ENCODE data around the gene ZNF70.

The ZNF70 gene

GRCh38 chr22:23750714-23751440, at the start of gene ZNF70:
Gene ZNF70 (minus strand): TSS chr22:23751112. CDS start chr22:23745140, 5,972 bp downstream.
- no peaks in the 10 kb centered on the region for H3K27me3 ChIP-seq (ENCODE audit: control insufficient read depth in 1 of 2, insufficient read depth in 2 of 2, low read length in 2 of 2)
- no peaks in the 10 kb centered on the region for H3K36me3 ChIP-seq (ENCODE audit: insufficient read depth, low read length)
- no peaks in the 10 kb centered on the region for H3K9me3 ChIP-seq (ENCODE audit: low read length)
- peak within 1 kb of the TSS; percentile 90 to 94 for H3K4me3 ChIP-seq (ENCODE audit: low read depth in 1 of 2, low read length in 2 of 2)
- peak within 1 kb of the TSS; percentile 95 for H3K27ac ChIP-seq (ENCODE audit: low read depth, low read length)
- peak within 1 kb of the TSS; percentile 71 for H3K9ac ChIP-seq (ENCODE audit: low read length)
- peaks cover 10% of the 10 kb centered on the region for H3K4me1 ChIP-seq (ENCODE audit: insufficient read depth, low read length)

GRCh38 chr22:23796461-23796860, 45.5 kb upstream of the ZNF70 start:
- Histone ChIP-seq H3K9ac (ENCODE audit: low read length) (no peak overlapping the region), H3K27ac (ENCODE audit: low read depth, low read length) (no peak overlapping the region), H3K4me3 (ENCODE audit: low read depth in 1 of 2, low read length in 2 of 2) (no peak overlapping the region), H3K9me3 (ENCODE audit: low read length) (no peaks in the 10 kb centered on the region), H3K36me3 (ENCODE audit: insufficient read depth, low read length) (peaks cover 49% of the 10 kb centered on the region), H3K27me3 (ENCODE audit: control insufficient read depth in 1 of 2, insufficient read depth in 2 of 2, low read length in 2 of 2) (no peaks in the 10 kb centered on the region), H3K4me1 (ENCODE audit: insufficient read depth, low read length) (peaks cover 8% of the 10 kb centered on the region)

- Histone ChIP-seq H3K27me3 (ENCODE audit: control insufficient read depth in 1 of 2, insufficient read depth in 2 of 2, low read length in 2 of 2) (no peaks in the 10 kb centered on the region), H3K9ac (ENCODE audit: low read length) (no peak overlapping the region), H3K36me3 (ENCODE audit: insufficient read depth, low read length) (peaks cover 34% of the 10 kb centered on the region), H3K9me3 (ENCODE audit: low read length) (no peaks in the 10 kb centered on the region), H3K27ac (ENCODE audit: low read depth, low read length) (no peak overlapping the region), H3K4me1 (ENCODE audit: insufficient read depth, low read length) (peaks cover 34% of the 10 kb centered on the region), H3K4me3 (ENCODE audit: low read depth in 1 of 2, low read length in 2 of 2) (no peak overlapping the region)
Measured at GRCh38 chr22:23793326-23793725, 42.4 kb upstream of the ZNF70 start.

- Histone ChIP-seq H3K9me3 (ENCODE audit: low read length) (no peaks in the 10 kb centered on the region), H3K27ac (ENCODE audit: low read depth, low read length) (no peak overlapping the region), H3K4me1 (ENCODE audit: insufficient read depth, low read length) (peaks cover 43% of the 10 kb centered on the region), H3K36me3 (ENCODE audit: insufficient read depth, low read length) (peaks cover 34% of the 10 kb centered on the region), H3K9ac (ENCODE audit: low read length) (no peak overlapping the region), H3K4me3 (ENCODE audit: low read depth in 1 of 2, low read length in 2 of 2) (no peak overlapping the region), H3K27me3 (ENCODE audit: control insufficient read depth in 1 of 2, insufficient read depth in 2 of 2, low read length in 2 of 2) (no peaks in the 10 kb centered on the region)
Measured at GRCh38 chr22:23791738-23792645, 41.1 kb upstream of the ZNF70 start.

GRCh38 chr22:23790819-23791737, 40.2 kb upstream of the ZNF70 start:
- peak overlapping the region; percentile 47 for H3K27ac ChIP-seq (ENCODE audit: low read depth, low read length)
- peaks cover 30% of the 10 kb centered on the region for H3K36me3 ChIP-seq (ENCODE audit: insufficient read depth, low read length)
- H3K9ac ChIP-seq (ENCODE audit: low read length): no peak overlapping the region
- peaks cover 48% of the 10 kb centered on the region for H3K4me1 ChIP-seq (ENCODE audit: insufficient read depth, low read length)
- H3K27me3 ChIP-seq (ENCODE audit: control insufficient read depth in 1 of 2, insufficient read depth in 2 of 2, low read length in 2 of 2): no peaks in the 10 kb centered on the region
- no peaks in the 10 kb centered on the region for H3K9me3 ChIP-seq (ENCODE audit: low read length)
- H3K4me3 ChIP-seq (ENCODE audit: low read depth in 1 of 2, low read length in 2 of 2): no peak overlapping the region

GRCh38 chr22:23789638-23790037, 38.7 kb upstream of the ZNF70 start:
- no peak overlapping the region for H3K9ac ChIP-seq (ENCODE audit: low read length)

GRCh38 chr22:23789121-23789520, 38.2 kb upstream of the ZNF70 start:
- H3K36me3 ChIP-seq (ENCODE audit: insufficient read depth, low read length): peaks cover 15% of the 10 kb centered on the region

More at GRCh38 chr22:23789638-23790037, 38.7 kb upstream of the ZNF70 start:
- Histone ChIP-seq H3K36me3 (ENCODE audit: insufficient read depth, low read length) (peaks cover 20% of the 10 kb centered on the region), H3K4me1 (ENCODE audit: insufficient read depth, low read length) (peaks cover 49% of the 10 kb centered on the region), H3K27ac (ENCODE audit: low read depth, low read length) (no peak overlapping the region), H3K27me3 (ENCODE audit: control insufficient read depth in 1 of 2, insufficient read depth in 2 of 2, low read length in 2 of 2) (no peaks in the 10 kb centered on the region), H3K4me3 (ENCODE audit: low read depth in 1 of 2, low read length in 2 of 2) (no peak overlapping the region), H3K9me3 (ENCODE audit: low read length) (no peaks in the 10 kb centered on the region)

GRCh38 chr22:23787910-23788309, 37.0 kb upstream of the ZNF70 start:
- H3K36me3 ChIP-seq (ENCODE audit: insufficient read depth, low read length): peaks cover 5% of the 10 kb centered on the region
- peak overlapping the region; percentile 15 for H3K9ac ChIP-seq (ENCODE audit: low read length)
- peak overlapping the region; percentile 63 to 72 for H3K4me3 ChIP-seq (ENCODE audit: low read depth in 1 of 2, low read length in 2 of 2)
- H3K27me3 ChIP-seq (ENCODE audit: control insufficient read depth in 1 of 2, insufficient read depth in 2 of 2, low read length in 2 of 2): no peaks in the 10 kb centered on the region
- H3K9me3 ChIP-seq (ENCODE audit: low read length): no peaks in the 10 kb centered on the region
- no peak overlapping the region for H3K27ac ChIP-seq (ENCODE audit: low read depth, low read length)
- H3K4me1 ChIP-seq (ENCODE audit: insufficient read depth, low read length): peaks cover 49% of the 10 kb centered on the region

More at GRCh38 chr22:23789121-23789520, 38.2 kb upstream of the ZNF70 start:
- H3K27me3 ChIP-seq (ENCODE audit: control insufficient read depth in 1 of 2, insufficient read depth in 2 of 2, low read length in 2 of 2): no peaks in the 10 kb centered on the region
- no peak overlapping the region for H3K9ac ChIP-seq (ENCODE audit: low read length)
- H3K4me1 ChIP-seq (ENCODE audit: insufficient read depth, low read length): peaks cover 49% of the 10 kb centered on the region
- H3K27ac ChIP-seq (ENCODE audit: low read depth, low read length): no peak overlapping the region
- no peaks in the 10 kb centered on the region for H3K9me3 ChIP-seq (ENCODE audit: low read length)
- no peak overlapping the region for H3K4me3 ChIP-seq (ENCODE audit: low read depth in 1 of 2, low read length in 2 of 2)

GRCh38 chr22:23787600-23787896, 36.6 kb upstream of the ZNF70 start:
- Histone ChIP-seq H3K27ac (ENCODE audit: low read depth, low read length) (peak overlapping the region; percentile 98), H3K4me1 (ENCODE audit: insufficient read depth, low read length) (peaks cover 49% of the 10 kb centered on the region), H3K9ac (ENCODE audit: low read length) (peak overlapping the region; percentile 15), H3K36me3 (ENCODE audit: insufficient read depth, low read length) (peaks cover 1% of the 10 kb centered on the region), H3K27me3 (ENCODE audit: control insufficient read depth in 1 of 2, insufficient read depth in 2 of 2, low read length in 2 of 2) (no peaks in the 10 kb centered on the region), H3K9me3 (ENCODE audit: low read length) (no peaks in the 10 kb centered on the region), H3K4me3 (ENCODE audit: low read depth in 1 of 2, low read length in 2 of 2) (peak overlapping the region; percentile 63 to 72)

- no peaks in the 10 kb centered on the region for H3K27me3 ChIP-seq (ENCODE audit: control insufficient read depth in 1 of 2, insufficient read depth in 2 of 2, low read length in 2 of 2)
- H3K9me3 ChIP-seq (ENCODE audit: low read length): no peaks in the 10 kb centered on the region
- H3K27ac ChIP-seq (ENCODE audit: low read depth, low read length): peak within 1 kb of the TSS; percentile 98
- H3K36me3 ChIP-seq (ENCODE audit: insufficient read depth, low read length): peaks cover 5% of the 10 kb centered on the region
- H3K9ac ChIP-seq (ENCODE audit: low read length): peak within 1 kb of the TSS; percentile 60
- H3K4me3 ChIP-seq (ENCODE audit: low read depth in 1 of 2, low read length in 2 of 2): peak within 1 kb of the TSS; percentile 63 to 72
- peaks cover 47% of the 10 kb centered on the region for H3K4me1 ChIP-seq (ENCODE audit: insufficient read depth, low read length)
Measured at GRCh38 chr22:23786752-23787599, 36.1 kb upstream of the ZNF70 start, which contains the start of gene SMARCB1. Gene SMARCB1 (plus strand): TSS chr22:23786966. CDS start chr22:23787170, 204 bp downstream.
